ENCODE results near the gene MTMR10. TPM values are rescaled to one million over a fixed set of nuclear protein-coding genes. Genes with fewer than 3 reads are reported as not detected.

The MTMR10 gene
- total RNA-seq, 1 donor from 2014 or later: 49.6 TPM

DNA sequence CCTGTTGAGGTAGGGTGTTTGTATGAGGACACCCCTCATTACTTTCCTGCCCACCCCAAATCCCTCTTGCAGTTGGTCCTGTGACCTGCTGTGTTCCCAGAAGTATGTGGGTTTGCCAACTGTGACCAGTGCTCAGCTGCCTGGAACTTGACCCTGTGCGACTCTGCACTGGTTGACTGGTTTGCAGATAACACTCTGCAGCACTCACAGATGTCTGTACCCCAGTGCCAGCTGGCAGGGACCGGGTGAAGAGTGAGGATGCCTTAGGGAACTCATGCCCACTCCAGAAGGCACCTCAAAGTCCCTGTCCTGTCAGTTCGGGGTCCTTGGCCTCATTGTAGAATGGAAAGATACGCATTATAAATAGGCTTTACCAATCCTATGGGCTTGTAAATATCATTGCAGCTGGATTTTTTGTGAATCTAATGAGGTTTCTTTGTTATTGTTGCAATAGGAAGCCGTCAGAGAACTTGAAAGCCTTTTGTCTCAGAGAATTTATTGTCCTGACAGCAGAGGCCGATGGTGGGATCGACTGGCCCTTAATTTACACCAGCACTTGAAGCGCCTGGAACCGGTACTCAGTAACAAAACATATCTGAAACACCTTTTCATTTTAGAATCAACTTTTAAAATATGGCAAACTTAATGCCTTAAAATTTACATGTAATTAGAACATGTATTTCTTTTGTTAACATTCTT is 69.5 kb downstream of the MTMR10 start:
- no peak for DNase-seq (ENCODE audit: low read depth in 2 of 2)

DNA sequence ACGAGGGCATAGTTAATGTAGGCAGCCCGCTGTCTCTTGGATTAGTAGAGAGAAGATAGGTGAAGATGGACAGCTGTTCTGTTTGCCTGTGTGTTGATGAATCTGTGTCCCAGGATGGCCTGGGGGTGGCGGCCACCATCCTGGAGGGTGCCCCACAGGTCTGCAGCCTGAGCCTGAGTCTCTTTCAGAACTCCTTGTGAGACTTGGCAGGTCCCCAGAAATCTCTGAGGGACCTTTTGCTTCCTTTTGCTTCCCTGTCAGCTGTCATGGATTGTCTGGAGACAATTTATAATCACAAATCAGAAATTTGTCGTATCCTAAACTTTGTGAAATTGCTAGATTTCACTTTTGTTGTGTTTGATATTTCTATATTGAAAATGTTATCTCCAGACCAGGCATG is 70.3 kb downstream of the MTMR10 start:
- DNase-seq (ENCODE audit: low read depth in 2 of 2): no peak

DNA sequence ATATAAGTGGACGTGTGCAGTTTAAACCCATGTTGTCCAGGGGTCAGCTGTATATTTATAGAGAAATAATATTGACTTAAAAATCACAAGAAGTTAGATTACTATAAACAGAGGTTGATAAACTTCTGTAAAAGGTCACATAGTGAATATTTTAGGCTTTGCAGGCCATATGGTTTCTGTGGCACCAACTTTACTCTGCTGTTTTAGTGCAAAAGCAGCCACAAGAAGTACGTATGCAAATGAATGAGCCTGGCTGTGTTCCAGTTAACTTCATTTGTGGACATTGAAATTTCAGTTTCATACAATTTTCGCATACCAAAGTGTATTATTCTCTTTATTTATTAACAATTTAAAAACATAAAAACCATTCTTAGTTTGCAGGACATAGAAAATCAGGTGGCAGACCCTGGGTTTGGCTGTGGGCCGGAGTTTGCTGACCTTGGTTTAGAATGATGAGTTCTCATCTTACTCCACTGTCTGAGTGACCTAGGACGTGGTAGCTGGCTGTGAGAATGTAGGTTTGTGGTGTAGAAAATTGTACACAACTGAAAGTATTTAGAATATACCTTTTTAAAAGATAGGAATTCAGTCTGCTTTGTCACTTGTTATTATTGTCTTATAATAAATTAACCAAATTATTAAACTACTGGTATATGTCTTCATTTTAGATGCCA is 71.4 kb downstream of the MTMR10 start:
- no peak for DNase-seq (ENCODE audit: low read depth in 2 of 2)

DNA sequence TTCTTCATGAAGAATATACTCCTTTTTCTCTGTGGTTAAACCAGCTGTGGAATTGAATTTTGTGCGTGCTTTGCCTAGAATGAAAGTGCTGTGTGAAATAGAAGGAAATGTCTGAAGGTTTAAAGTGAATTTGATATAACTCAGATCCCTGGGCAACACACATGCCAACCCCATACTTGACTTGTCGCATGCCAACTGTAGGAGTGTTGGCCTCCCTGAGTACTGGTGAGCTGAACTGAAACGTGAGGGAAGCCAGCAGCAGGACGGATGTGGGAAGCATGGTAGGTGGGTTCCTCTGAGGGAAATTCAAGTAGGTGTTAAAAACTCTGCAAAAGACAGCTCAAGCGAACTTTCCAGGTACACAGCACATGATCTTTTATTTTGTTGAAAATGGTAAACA is 73.1 kb downstream of the MTMR10 start:
- DNase-seq (ENCODE audit: low read depth in 2 of 2): no peak

DNA sequence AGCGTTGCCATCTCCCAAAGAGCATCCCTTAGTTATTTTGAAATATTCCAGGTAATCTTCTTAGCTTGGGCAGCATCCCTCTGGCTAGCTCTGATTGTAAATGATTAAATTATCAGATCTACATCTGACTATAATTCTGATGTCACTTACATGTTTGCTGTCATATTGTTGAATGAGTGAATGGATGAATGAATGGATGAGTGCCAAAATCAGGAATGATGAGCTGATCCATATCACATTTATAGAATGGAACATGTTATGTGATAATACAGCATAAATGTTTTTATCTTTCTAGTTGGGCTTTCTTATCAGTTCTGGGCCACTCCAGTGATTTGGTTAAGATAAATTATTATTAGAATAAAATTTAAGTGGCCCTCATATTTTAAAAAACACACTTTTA is 73.8 kb downstream of the MTMR10 start:
- DNase-seq (ENCODE audit: low read depth in 2 of 2): no peak

DNA sequence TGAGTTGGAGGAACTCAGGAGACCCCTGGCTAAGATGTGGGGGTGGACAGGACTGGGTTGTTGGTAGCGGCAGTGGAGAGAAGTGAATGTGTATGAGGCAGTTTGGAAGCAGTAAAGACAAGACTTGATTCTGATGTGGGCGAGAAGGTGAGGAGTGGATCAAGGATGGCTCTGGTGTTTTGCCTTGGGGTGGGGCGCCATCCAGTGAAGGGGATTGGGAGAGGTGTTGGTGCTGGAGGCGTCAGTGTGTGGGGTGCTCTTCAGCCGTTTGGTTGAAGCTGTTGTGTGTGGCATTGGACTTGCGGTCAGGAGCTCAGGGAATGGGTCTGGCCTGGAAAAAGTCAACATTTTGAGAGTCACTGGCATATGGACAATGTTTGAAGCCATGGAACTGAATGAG is 74.4 kb downstream of the MTMR10 start:
- DNase-seq (ENCODE audit: low read depth in 2 of 2): no peak

DNA sequence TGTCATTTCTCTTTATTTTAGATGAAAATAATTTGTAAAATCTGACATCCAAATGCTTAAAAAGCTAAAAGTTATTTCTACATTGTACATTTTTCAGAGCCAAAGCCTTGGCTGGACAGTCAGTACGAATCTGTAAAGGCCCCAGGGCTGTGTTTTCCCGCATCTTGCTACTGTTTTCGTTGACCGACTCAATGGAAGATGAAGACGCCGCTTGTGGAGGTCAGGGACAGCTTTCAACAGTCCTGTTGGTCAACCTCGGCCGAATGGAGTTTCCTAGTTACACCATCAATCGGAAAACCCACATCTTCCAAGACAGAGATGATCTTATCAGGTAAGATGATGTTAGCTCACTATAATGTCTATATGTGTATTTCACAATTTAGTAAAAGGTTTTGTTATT is 77.7 kb downstream of the MTMR10 start:
- no peak for DNase-seq (ENCODE audit: low read depth in 2 of 2)

DNA sequence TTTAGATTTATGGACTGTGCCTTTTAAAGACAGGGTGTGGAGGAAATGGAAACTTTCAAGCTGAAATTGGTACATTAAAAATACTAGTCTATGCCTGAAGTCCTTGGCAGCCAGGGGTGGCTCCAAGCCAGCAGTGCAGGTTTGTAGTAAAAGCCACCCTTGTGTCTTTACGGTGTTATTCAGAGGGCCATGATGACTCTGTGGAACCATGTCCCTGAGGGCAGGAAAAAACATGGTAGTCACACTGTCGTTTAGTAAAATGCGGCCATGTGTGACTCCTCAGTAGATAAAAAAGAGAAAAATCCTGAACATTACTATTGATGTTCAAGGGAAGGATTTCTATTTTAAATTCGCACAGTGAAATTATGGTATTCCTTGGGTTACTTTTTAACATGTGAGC is 85.1 kb downstream of the MTMR10 start:
- no peak for DNase-seq (ENCODE audit: low read depth in 2 of 2)

DNA sequence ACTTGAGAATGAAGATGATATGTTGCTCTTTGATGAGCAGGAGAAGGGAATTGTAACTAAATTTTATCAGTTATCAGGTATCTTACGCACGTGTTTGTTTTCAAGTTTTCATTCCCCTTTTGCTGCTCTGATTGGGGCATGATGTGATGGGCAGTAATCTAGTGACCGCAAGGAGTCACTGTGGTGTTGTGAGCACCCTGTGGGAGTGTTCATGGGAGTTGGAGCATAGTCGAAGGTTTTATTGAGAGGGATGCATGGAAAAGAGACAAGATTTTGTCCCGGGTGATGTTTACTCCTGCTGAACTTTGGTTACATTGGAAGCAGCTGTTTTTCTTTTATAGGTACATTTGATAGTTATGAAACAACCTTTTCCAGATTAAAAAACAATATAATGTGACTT is 85.6 kb downstream of the MTMR10 start:
- peak in 1 of 2 donors; percentile 31 for DNase-seq (ENCODE audit: low read depth in 2 of 2)

DNA sequence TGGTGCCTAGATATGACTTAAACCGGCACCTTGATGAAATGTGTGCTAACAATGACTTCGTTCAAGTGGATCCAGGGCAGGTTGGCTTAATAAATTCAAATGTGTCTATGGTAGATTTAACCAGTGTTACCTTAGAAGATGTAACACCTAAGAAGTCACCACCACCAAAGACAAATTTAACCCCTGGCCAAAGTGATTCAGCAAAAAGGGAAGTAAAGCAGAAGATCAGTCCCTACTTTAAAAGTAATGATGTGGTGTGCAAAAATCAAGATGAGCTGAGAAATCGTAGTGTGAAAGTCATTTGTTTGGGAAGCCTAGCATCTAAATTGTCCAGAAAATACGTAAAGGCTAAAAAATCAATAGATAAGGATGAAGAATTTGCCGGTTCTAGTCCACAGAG is 86.6 kb downstream of the MTMR10 start:
- DNase-seq (ENCODE audit: low read depth in 2 of 2): no peak

DNA sequence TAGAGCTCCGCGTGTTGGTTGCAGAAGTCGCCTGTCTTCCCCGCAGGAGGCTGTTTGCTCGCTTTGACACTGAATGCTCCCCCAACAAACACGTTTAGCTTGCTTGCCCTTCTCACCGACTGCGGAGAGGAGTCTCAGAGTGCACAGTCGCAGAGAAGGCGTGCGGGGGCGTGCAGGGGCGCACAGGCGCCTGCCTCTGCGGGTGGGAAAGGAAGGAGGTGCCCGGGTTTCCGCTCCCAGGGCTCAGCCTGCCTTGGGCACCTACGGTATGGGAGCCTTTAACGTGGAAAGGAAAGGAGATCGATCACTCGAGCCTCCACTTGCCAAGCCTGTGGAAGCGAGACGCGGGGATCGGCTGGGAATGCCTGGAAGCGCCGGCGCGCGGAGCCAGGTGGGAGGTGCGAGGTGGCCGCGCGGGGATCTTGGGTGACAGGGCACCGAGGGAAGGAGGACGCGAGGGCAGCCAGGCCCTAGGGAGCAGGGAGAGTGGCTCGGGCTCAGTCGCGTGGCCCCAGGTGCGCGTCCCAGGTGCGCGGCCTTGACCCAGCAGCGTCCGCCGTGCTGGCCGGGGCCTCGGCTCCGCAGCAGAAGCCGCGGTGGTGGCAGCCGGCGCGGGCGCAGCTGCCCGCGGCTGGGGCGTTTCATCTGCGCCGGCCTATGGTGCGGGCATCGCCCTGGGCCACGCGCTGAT is 87.8 kb downstream of the MTMR10 start, which contains the start of gene FAN1:
Gene FAN1 (plus strand): TSS at position 419 of the 691 bp plus-strand sequence. CDS start 749 bp downstream, outside the sequence.
- peak; percentile 86 to 87 for DNase-seq (ENCODE audit: low read depth in 2 of 2)

DNA sequence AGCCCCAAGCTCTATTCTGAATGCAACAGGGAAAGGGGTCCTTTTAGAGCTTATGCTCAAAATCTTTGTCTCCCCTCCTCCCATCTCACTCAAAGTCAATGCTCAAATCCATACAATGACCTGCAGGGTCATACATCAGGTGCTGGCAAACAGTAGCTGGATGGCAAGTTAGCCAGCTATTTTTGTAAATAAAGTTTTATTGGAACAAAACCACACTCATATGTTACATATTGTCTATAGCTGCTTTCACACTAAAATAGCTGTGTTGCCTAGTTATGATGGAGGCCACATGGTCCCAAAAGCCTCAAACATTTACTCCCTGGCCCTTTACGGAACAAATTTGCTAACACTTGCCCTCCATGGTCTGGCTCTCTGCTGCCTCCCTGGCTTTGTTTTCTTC is 89.5 kb downstream of the MTMR10 start:
- no peak for DNase-seq (ENCODE audit: low read depth in 2 of 2)

DNA sequence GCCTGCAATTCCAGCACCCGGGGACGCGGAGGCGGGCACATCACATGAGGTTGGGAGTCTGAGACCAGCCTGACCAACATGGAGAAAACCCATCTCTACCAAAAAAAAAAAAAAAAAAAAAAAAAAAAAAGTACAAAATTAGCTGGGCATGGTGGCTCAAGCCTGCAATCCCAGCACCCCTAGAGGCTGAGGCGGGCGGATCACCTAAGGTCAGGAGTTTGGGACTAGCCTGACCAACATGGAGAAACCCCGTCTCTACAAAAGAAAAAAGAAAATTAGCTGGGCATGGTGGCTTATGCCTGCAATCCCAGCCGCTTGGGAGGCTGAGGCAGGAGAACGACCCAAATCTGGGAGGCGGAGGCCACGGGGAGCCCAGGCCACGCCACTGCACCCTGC is 95.2 kb downstream of the MTMR10 start:
- DNase-seq (ENCODE audit: low read depth in 2 of 2): no peak

DNA sequence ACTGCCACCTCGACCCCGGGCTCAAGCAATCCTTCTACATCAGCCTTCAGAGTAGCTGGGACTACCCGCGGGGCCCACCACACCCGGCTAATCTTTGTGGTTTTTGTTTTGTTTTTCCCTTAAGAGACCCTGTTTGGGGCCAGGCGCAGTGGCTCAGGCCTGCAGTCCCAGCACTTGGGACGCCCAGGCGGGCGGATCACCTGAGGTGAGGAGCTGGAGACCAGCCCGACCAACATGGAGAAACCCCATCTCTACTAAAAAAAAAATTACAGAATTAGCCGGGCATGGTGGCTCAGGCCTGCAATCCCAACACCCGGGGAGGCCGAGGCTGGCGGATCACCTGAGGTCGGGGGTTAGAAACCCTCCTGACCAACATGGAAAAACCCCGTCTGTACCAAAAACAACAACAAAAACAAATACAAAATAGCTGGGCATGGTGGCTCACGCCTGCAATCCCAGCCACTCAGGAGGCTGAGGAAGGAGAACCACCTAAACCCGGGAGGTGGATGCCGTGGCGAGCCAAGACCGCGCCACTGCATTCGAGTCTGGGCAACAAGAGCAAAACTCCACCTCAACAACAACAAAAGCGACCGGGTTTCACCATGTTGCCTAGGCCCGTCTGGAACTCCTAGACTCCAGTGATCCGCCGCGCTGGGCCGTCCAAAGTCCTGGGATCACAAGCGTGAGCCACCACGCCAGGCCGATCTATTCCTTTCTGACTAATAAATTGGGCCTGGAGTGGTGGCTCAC is 95.8 kb downstream of the MTMR10 start:
- no peak for DNase-seq (ENCODE audit: low read depth in 2 of 2)

DNA sequence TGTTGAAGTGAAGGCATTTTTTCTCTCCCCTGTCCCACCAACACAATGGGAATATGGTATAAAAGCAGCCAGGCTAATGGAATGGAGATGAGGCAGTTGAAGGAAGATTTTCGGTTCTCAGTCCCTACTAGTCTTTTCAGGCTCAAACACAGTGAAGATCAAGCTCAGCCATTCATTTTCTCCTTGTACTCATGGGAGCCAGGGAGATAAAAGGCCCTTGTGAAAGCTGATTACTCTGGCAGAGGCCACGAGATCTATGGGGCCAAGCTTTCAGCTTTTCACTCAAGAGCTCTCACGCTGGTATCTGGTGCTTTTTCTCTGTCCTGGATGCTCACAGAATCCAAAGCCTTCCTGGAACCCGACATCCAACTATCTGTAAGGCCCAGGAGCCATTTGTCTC is 102.2 kb downstream of the MTMR10 start:
- DNase-seq (ENCODE audit: low read depth in 2 of 2): no peak

Other genes starting within 250 kb of the MTMR10 start
- gene FAN1, start 87.7 kb downstream of the MTMR10 start, total RNA-seq: 4.8 and 9.5 TPM in 2 replicates
- 0.20 TPM in 1 of 2 replicates, not detected in the other for gene TRPM1, start 110.1 kb upstream of the MTMR10 start, total RNA-seq